ENCODE results near the gene TNFSF11.
A peak's percentile ranks its signal among the peaks of the same experiment; 100 is the strongest.
"Not testable (repeated sequence)": the region's sequence is repeated elsewhere in the genome, so short reads cannot be mapped to it uniquely, and the experiment has no call there.

Gene TNFSF11

DNA sequence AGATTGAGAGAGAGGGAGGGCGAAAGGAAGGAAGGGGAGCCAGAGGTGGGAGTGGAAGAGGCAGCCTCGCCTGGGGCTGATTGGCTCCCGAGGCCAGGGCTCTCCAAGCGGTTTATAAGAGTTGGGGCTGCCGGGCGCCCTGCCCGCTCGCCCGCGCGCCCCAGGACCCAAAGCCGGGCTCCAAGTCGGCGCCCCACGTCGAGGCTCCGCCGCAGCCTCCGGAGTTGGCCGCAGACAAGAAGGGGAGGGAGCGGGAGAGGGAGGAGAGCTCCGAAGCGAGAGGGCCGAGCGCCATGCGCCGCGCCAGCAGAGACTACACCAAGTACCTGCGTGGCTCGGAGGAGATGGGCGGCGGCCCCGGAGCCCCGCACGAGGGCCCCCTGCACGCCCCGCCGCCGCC, at the start of gene TNFSF11:
Gene TNFSF11 (plus strand): TSS at position 142 of the 400 bp plus-strand sequence. CDS start 152 bp downstream, at position 294.
- peak; percentile 31 for DNase-seq

GRCh38 chr13:42524487-42525034, 49.4 kb upstream of the TNFSF11 start:
- no peak for DNase-seq

GRCh38 chr13:42525035-42525504, 48.9 kb upstream of the TNFSF11 start:
- DNase-seq: no peak

GRCh38 chr13:42526276-42526675, 47.7 kb upstream of the TNFSF11 start:
- DNase-seq: no peak

GRCh38 chr13:42526804-42527203, 47.1 kb upstream of the TNFSF11 start:
- DNase-seq: no peak

- no peak for DNase-seq
Measured at GRCh38 chr13:42532561-42533335, 41.2 kb upstream of the TNFSF11 start.

- DNase-seq: no peak
Measured at GRCh38 chr13:42533336-42533591, 40.7 kb upstream of the TNFSF11 start.

DNA sequence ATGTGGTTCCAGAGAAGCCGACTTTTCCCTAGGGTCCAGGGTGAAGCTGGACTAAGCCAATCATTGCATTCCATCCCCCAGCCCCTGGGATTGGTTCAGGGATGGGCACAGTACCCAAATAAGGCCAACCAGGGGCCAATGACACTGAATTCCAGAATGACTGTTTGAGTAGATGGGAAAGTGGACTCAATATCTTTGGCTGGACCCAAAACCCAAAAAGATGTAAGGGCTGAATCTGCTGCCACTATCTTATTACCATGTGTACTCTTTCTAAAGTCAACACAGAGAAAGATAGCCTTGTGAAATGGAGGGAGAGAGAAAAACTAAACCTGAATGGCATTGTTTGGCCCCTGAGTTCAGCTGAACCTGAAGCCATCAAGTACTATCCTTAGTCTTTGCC, 39.2 kb upstream of the TNFSF11 start:
- no peak for DNase-seq

DNA sequence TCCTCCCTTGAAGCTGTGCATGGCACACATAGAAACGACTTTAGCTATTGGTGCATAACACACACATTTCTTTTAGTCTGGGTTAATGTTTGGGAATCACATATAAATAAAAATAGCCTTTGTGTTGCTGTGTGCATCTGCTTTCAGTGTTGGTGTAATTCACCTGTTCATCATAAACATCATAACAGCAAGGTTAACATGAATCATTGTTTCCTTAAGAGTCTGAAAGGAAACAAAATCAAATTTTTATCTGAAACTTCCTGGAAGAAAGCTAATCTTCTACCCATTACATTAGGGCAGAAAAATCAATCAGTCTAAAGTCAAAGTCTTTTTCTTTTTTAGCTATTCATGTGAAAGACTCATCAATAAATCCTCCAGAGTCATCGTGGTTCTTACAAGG, 35.0 kb upstream of the TNFSF11 start:
- DNase-seq: no peak

DNA sequence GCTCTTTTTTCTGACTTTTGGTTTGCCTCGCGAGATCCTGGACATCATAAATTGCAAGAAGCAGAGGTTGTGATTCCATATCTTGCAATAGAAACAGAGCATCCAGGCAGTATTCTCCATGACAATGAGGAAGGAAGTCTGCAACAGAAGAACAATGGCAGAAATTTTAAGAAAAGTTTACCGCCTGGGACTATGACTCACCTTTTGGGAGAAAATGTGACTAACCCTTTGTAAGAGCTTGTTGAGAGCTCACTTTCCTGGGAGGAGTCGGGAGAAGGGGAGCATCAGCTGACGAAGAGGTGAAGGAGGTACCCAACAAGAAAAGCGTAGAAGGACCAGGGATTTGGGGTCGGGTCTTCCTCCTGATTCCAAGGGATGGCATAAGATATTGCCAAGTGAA, 34.3 kb upstream of the TNFSF11 start:
- no peak for DNase-seq

- no peak for DNase-seq
Measured at GRCh38 chr13:42543215-42543797, 30.6 kb upstream of the TNFSF11 start.

DNA sequence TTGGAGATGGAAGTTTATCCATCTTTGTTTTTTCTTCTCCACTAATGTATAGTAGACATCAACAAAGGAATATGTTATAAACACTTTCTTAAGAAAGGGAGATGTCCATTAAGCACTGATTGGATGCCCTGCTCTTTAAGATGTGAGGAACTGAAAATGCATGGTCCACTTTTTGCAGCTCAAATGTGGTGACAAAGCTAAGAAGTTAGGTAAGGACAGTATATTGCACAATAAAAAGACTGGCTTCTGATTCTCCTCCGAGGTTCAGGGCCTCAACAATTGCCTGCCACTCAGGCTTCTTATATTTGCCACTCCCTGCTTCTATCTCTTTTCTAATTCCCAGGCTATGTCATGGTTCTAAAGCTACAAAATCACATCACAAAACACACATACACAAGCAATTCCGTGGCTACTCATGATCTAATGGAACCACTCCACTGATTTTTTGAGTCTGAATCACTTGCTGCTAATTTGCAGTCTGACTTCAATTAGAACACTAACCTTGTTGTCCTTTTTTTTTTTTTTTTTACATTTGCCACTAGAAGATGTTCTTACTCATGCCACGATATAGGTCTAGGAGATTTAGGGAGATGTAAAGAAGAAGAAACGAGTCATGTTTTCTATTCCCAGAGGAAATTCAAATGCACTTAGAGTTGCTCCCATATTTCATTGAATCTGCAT, 29.6 kb upstream of the TNFSF11 start:
- peak; percentile 40 for DNase-seq

- DNase-seq: no peak
Measured at GRCh38 chr13:42545842-42546241, 28.1 kb upstream of the TNFSF11 start.

GRCh38 chr13:42547612-42548011, 26.3 kb upstream of the TNFSF11 start:
- DNase-seq: no peak

- DNase-seq: peak; percentile 95
Measured at GRCh38 chr13:42548731-42549551, 25.0 kb upstream of the TNFSF11 start.

DNA sequence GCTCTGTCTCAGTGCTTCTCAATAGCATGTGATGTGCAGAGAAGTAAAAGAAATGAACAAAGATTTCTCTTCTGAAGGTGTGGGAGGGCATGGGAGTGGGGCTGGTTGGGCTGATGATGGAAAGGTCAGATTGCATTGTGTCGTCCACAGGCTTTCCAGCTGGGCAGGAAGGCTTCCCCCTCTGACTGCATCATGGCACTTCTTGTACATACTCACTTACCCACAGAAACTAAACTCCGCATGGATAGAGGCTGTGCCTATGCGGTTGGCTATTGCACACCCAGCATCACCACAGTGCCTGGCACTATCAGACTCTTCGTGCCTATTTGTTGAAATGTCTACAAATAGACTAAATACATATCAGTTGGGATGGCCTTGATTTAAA, 24.4 kb upstream of the TNFSF11 start:
- DNase-seq: no peak

DNA sequence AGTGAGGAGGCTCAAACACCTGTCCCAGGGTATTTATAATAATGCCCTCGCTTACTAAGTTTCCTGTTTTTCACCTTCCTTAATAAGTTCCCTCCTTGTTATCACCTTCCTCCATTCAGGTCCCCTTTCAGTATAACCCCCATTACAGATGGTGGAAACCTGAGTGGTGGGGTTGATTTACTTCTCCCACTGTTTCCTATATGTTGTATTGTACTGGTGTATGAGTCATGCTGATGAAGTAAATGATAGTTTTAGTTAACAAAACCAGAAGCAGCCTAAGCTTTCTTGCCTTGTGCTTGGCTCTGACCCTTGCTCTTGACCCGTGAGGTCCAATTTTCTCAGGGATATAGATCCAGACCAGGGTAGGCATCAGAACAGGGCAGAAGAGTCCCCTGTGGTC, 22.3 kb upstream of the TNFSF11 start:
- DNase-seq: no peak

- no peak for DNase-seq
Measured at GRCh38 chr13:42553098-42554046, 20.6 kb upstream of the TNFSF11 start.

- DNase-seq: no peak
Measured at GRCh38 chr13:42559057-42559456, 14.9 kb upstream of the TNFSF11 start.

GRCh38 chr13:42559573-42560218, 14.3 kb upstream of the TNFSF11 start:
- DNase-seq: not testable (repeated sequence)

- not testable (repeated sequence) for DNase-seq
Measured at GRCh38 chr13:42560320-42560719, 13.6 kb upstream of the TNFSF11 start.
